Activated CD4-positive, alpha-beta T cell treated with anti-CD3 and anti-CD28 coated beads, Interleukin-2, amount 10 ng/mL, durations not matched to agents 7 days and 5 days (primary cell): ENCODE measurements around the gene UBE2H. TPM values are rescaled to one million over a fixed set of nuclear protein-coding genes. Genes with fewer than 3 reads are reported as not detected.
"Not testable (repeated sequence)": the region's sequence is repeated elsewhere in the genome, so short reads cannot be mapped to it uniquely, and the experiment has no call there.

ENCODE experiments used
- CTCF ChIA-PET: fragments of 350-600 bp; sonication (Branson Sonifier 250); formaldehyde crosslinking; loops from one replicate; lab custom pipeline; 2021; ENCODE audit warnings: antibody characterized with exemption; lab: Charles Lee
- POLR2A ChIA-PET: fragments of 350-600 bp; sonication (Branson Sonifier 250); formaldehyde crosslinking; loops from one replicate; lab custom pipeline; 2021; ENCODE audit warnings: antibody characterized with exemption; lab: Charles Lee
- DNase-seq: peaks from one replicate; pipeline ENCODE4 v3.0.0-alpha.2; 2020
- H3K27ac Mint-ChIP-seq: one replicate; pipeline ENCODE4 v1.8.0; 2021; ENCODE audit warnings: mild to moderate bottlenecking, moderate library complexity, mixed read lengths
- H3K27me3 Mint-ChIP-seq: one replicate; pipeline ENCODE4 v1.8.0; 2021; ENCODE audit warnings: mixed read lengths
- H3K36me3 Mint-ChIP-seq: one replicate; pipeline ENCODE4 v1.8.0; 2021; ENCODE audit warnings: low read depth, mixed read lengths
- H3K4me1 Mint-ChIP-seq: one replicate; pipeline ENCODE4 v1.8.0; 2021; ENCODE audit warnings: mixed read lengths
- H3K4me3 Mint-ChIP-seq: one replicate; pipeline ENCODE4 v1.8.0; 2021; ENCODE audit warnings: mild to moderate bottlenecking, moderate library complexity, mixed read lengths
- H3K9me3 Mint-ChIP-seq: one replicate; pipeline ENCODE4 v1.8.0; 2021; ENCODE audit warnings: mixed read lengths
- total RNA-seq, 2 experiments: library from RNA; stranded (reverse); gene quantifications; one replicate each; pipeline ENCODE4 v1.2.3, GENCODE V29; 2021

Gene UBE2H
- total RNA-seq, 2 experiments from 2014 or later = 34.9 to 40.3 TPM

GRCh38 chr7:129804111-129804889 lies 148.5 kb downstream of the UBE2H start:
- no peaks in the 10 kb centered on the region for H3K27me3 Mint-ChIP-seq
- no peak for DNase-seq
- H3K36me3 Mint-ChIP-seq = no peaks in the 10 kb centered on the region
- ChIA-PET POLR2A (no interaction called here), CTCF (no interaction called here)
- no peaks in the 10 kb centered on the region for H3K4me1 Mint-ChIP-seq
- H3K9me3 Mint-ChIP-seq = no peaks in the 10 kb centered on the region
- no peak overlapping the region for H3K27ac Mint-ChIP-seq
- H3K4me3 Mint-ChIP-seq = no peak overlapping the region

- ChIA-PET POLR2A (no interaction called here), CTCF (no interaction called here)
- Mint-ChIP-seq H3K4me3 (no peak overlapping the region), H3K36me3 (no peaks in the 10 kb centered on the region), H3K27ac (no peak overlapping the region), H3K27me3 (no peaks in the 10 kb centered on the region), H3K9me3 (no peaks in the 10 kb centered on the region), H3K4me1 (no peaks in the 10 kb centered on the region)
- no peak for DNase-seq
These were observed 149.1 kb downstream of the UBE2H start for GRCh38 chr7:129803546-129804081.

GRCh38 chr7:129801882-129802281 lies 150.9 kb downstream of the UBE2H start:
- ChIA-PET POLR2A (no interaction called here), CTCF (no interaction called here)
- Mint-ChIP-seq H3K36me3 (no peaks in the 10 kb centered on the region), H3K27ac (no peak overlapping the region), H3K27me3 (no peaks in the 10 kb centered on the region), H3K9me3 (no peaks in the 10 kb centered on the region), H3K4me1 (no peaks in the 10 kb centered on the region), H3K4me3 (no peak overlapping the region)
- no peak for DNase-seq

- ChIA-PET POLR2A (interaction anchor here (0.7 kb wide), 1 partner anchor 278 kb away, joined by 3 read pairs; no protein-coding TSS in a partner anchor), CTCF (no interaction called here)
- Mint-ChIP-seq H3K9me3 (no peaks in the 10 kb centered on the region), H3K27me3 (no peaks in the 10 kb centered on the region), H3K4me3 (no peak overlapping the region), H3K27ac (no peak overlapping the region), H3K36me3 (no peaks in the 10 kb centered on the region), H3K4me1 (no peaks in the 10 kb centered on the region)
- DNase-seq = no peak
These were observed 151.9 kb downstream of the UBE2H start for GRCh38 chr7:129800901-129801300.

GRCh38 chr7:129799350-129799955 lies 153.3 kb downstream of the UBE2H start:
- Mint-ChIP-seq H3K4me3 (no peak overlapping the region), H3K4me1 (no peaks in the 10 kb centered on the region), H3K9me3 (no peaks in the 10 kb centered on the region), H3K27ac (no peak overlapping the region), H3K36me3 (no peaks in the 10 kb centered on the region), H3K27me3 (no peaks in the 10 kb centered on the region)
- CTCF ChIA-PET = no interaction called here
- DNase-seq = no peak
- POLR2A ChIA-PET = no interaction called here

- no peak for DNase-seq
- H3K27ac Mint-ChIP-seq = no peak overlapping the region
- H3K9me3 Mint-ChIP-seq = no peaks in the 10 kb centered on the region
- no peak overlapping the region for H3K4me3 Mint-ChIP-seq
- no peaks in the 10 kb centered on the region for H3K4me1 Mint-ChIP-seq
- H3K27me3 Mint-ChIP-seq = peaks cover 2% of the 10 kb centered on the region
- CTCF ChIA-PET = interaction anchor here (0.7 kb wide), 1 partner anchor 212 kb away, joined by 3 read pairs; no protein-coding TSS in a partner anchor
- H3K36me3 Mint-ChIP-seq = no peaks in the 10 kb centered on the region
- POLR2A ChIA-PET = no interaction called here
These were observed 154.0 kb downstream of the UBE2H start for GRCh38 chr7:129798616-129799349.

GRCh38 chr7:129797214-129797789 lies 155.5 kb downstream of the UBE2H start:
- ChIA-PET CTCF (interaction anchor here (0.9 kb wide), 1 partner anchor 32 kb away, joined by 3 read pairs; no protein-coding TSS in a partner anchor), POLR2A (no interaction called here)
- Mint-ChIP-seq H3K4me1 (no peaks in the 10 kb centered on the region), H3K9me3 (no peaks in the 10 kb centered on the region), H3K36me3 (no peaks in the 10 kb centered on the region), H3K4me3 (no peak overlapping the region), H3K27me3 (peaks cover 2% of the 10 kb centered on the region), H3K27ac (no peak overlapping the region)
- no peak for DNase-seq

GRCh38 chr7:129796186-129796775 lies 156.5 kb downstream of the UBE2H start:
- Mint-ChIP-seq H3K4me3 (no peak overlapping the region), H3K9me3 (no peaks in the 10 kb centered on the region), H3K27ac (no peak overlapping the region), H3K27me3 (peaks cover 5% of the 10 kb centered on the region), H3K36me3 (no peaks in the 10 kb centered on the region), H3K4me1 (no peaks in the 10 kb centered on the region)
- DNase-seq = no peak
- POLR2A ChIA-PET = no interaction called here
- CTCF ChIA-PET = no interaction called here

GRCh38 chr7:129794461-129794860 lies 158.3 kb downstream of the UBE2H start:
- H3K9me3 Mint-ChIP-seq, H3K36me3 Mint-ChIP-seq, POLR2A ChIA-PET, DNase-seq, H3K4me3 Mint-ChIP-seq, H3K27ac Mint-ChIP-seq, H3K4me1 Mint-ChIP-seq, H3K27me3 Mint-ChIP-seq: not testable (repeated sequence)
- CTCF ChIA-PET = interaction anchor here (0.8 to 1.3 kb wide), 3 partner anchors 9 to 35 kb away, joined by 3 to 4 read pairs (median 3); no protein-coding TSS in a partner anchor

GRCh38 chr7:129793506-129794310 lies 159.1 kb downstream of the UBE2H start:
- ChIA-PET POLR2A (no interaction called here), CTCF (interaction anchor here (1.3 kb wide), 1 partner anchor 13 kb away, joined by 3 read pairs; no protein-coding TSS in a partner anchor)
- Mint-ChIP-seq H3K27ac (no peak overlapping the region), H3K4me3 (no peak overlapping the region), H3K36me3 (no peaks in the 10 kb centered on the region), H3K4me1 (no peaks in the 10 kb centered on the region), H3K9me3 (no peaks in the 10 kb centered on the region), H3K27me3 (peaks cover 13% of the 10 kb centered on the region)
- DNase-seq = no peak

- Mint-ChIP-seq H3K4me1 (no peaks in the 10 kb centered on the region), H3K4me3 (no peak overlapping the region), H3K27me3 (peaks cover 16% of the 10 kb centered on the region), H3K9me3 (no peaks in the 10 kb centered on the region), H3K27ac (no peak overlapping the region), H3K36me3 (no peaks in the 10 kb centered on the region)
- DNase-seq = no peak
- ChIA-PET CTCF (interaction anchor here (1.2 to 1.4 kb wide), 2 partner anchors 13 to 16 kb away, joined by 3 to 4 read pairs; no protein-coding TSS in a partner anchor), POLR2A (no interaction called here)
These were observed 160.0 kb downstream of the UBE2H start for GRCh38 chr7:129792721-129793120.
